ENCODE results near the gene TMEM267.
A peak's percentile ranks its signal among the peaks of the same experiment; 100 is the strongest.
"Not testable (repeated sequence)": the region's sequence is repeated elsewhere in the genome, so short reads cannot be mapped to it uniquely, and the experiment has no call there.

TMEM267 gene, protein sequence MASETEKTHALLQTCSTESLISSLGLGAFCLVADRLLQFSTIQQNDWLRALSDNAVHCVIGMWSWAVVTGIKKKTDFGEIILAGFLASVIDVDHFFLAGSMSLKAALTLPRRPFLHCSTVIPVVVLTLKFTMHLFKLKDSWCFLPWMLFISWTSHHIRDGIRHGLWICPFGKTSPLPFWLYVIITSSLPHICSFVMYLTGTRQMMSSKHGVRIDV

DNA sequence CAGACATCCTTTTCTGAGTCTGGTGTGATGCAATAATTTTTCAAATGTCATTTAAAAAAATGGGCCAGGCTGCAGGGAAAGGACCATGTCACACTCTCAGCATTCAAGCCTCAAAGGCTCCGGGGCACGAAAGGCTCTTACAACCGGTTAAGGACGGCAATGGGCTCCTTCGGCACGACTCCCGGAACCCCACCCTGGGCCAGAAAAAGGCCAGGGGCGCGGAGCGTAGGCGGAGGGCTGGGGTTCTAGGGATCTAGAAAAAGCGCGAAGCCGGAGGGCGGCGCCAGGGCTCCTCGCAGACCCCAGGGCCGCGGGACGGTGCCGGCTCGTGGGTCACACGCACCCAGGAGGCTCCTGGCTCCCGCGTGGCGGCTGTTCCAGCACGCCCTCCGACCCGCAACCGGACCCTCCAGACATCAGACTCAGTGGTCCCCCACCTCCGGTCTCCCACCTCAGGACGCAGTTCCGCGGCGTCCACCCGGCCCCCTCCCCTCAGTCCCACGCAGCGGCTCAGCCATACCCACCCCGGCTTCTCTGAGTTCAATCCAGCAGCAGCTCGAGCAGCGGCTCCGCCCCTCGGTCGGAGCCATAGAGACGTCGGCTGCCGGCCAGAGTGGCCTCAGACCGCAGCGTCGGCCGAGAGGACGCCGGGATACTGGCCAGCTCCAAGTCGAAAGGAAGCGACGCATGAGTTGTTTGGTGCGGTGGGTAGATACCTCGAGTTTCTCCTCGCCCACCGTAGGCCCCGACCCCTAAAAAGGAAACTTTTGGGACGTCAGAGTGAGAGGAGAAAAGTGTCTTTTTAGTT, at the start of gene TMEM267:
TSS of gene TMEM267 (minus strand) at position 568 of the 808 bp plus-strand sequence. CDS start 29,896 bp downstream, outside the sequence.
- FAIRE-seq: peak; percentile 89

DNA sequence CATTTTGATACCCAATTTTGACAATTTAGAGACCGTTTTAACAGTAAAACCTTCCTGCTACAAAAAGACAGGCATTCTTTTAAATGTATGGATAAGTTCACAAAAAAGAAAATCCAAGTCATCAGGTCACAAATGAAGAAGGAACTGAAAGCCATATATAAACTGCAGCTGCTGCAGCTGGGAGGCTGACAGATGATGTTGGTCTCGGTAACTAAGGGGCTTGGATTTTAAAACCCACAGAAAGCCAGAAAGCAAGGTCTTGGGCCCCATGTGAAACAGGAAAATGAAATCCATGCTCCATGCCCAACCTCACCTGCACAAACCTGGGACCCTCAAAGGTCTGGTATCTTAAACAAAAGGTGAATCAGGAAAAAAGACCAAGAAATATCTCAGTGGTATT, 47.0 kb upstream of the TMEM267 start:
- FAIRE-seq: no peak

DNA sequence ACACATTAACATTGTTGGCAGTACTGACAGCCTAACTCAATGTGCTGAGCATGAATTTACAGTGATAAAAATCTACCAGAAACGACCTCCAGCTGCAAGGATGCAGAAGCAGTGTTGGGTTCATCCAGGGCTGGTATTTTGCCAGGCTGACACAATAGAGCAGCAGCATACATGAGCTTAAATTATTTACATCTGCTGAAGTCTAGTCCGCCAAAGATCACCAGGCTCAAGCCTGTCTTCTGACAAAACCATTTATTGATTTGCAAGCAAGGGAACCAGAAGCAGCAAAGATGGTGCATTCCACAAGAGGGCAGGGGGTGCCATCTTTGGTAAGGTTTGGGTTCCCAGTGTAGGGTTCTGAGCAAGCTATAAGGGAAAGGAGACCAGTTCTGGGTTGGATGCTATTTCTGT, 40.0 kb upstream of the TMEM267 start:
- FAIRE-seq: no peak

DNA sequence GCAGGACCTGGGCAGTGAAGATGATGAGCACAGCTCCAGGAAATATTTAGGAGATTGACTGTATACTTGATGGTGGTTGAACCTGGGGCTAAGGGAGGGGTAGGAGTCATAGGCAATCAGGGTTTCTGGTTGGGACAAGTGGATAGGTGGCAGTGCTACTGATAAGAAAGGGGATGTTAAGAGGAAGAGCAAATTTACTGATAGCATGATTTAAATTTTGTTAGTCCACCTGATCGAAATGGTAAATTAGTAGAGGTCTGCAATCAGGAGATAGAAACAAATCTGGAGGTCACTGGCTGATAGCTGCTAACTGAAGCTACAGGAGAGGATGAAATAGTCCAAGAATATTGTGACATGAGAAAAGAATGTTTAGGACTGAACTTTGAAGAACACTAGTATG, 37.0 kb upstream of the TMEM267 start:
- no peak for FAIRE-seq

DNA sequence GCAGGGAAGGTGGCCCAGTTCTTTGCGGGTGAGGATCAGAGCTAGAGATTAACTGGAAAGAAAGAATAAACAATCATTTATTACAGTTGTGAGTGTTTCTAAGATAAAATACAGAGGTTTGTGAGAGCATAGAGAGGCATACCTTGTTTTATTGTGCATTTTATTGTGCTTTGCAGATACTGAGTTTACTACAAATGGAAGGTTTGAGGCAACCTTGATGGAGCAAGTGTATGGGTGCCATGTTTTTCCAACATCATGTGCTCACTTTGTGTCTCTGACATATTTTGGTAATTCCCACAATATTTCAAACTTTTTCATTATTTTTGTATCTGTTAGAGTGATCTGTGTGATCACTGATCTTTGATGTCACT, 32.0 kb upstream of the TMEM267 start:
- FAIRE-seq: no peak

DNA sequence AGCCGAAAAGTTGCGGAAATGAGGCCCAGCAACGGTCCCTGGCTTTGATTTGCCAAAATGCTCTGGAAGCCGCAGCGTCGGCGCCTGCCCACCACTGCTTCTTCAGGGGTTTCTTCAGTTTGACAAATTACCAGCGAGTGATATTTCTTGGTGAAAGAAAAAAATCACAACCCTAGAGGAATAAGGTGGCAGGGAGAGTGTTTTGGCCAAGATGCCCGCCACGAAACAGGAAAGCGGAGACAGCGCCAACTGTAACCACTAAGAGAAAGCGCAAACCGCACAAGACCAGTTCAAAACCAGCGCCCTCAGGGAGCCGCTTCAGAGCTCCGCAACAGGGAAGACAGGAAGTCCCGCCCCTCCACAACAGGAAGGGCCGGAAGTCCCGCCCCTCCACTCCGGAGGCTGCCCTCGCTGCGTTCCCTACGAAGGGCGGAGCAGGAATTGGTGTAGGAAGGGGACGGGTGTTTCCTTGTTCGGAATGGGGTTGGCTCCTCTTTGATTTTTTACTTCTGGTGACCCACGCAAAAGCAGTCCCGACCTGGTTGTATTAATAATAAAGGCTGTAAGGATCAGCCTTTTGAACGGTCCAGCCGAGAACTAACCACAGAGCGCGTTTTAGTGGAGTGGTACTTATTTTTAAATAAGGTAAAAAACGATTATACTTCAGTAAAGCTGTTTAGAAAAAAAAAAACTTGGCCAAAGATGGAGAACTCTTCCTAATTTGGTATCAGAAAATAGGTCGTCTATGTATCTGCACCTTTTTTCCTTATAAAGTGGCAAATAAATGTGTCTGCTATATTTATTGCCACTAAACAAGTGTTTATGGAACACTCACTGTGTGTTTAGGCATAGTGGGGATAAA, 31.4 kb upstream of the TMEM267 start, which contains the start of gene C5orf34:
TSS of gene C5orf34 (minus strand) at position 333 of the 862 bp plus-strand sequence. CDS start 5,809 bp downstream, outside the sequence.
- peak; percentile 86 for FAIRE-seq

DNA sequence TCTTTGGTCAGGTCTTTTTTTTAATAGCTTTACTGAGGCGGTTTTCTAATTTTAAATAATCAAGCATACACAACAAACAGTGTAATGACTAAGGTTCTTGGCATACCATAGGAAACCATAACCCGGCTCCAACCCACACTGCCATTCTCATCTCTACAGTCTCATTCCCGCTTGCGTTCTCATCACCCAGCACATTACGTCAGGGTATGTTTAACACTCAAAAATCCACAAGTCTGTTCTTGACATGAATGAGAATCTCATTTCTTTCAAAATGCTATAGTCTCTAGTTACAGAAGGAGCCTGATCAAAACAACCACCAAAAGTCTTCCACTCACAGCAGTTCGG, 30.8 kb upstream of the TMEM267 start:
- FAIRE-seq: no peak

DNA sequence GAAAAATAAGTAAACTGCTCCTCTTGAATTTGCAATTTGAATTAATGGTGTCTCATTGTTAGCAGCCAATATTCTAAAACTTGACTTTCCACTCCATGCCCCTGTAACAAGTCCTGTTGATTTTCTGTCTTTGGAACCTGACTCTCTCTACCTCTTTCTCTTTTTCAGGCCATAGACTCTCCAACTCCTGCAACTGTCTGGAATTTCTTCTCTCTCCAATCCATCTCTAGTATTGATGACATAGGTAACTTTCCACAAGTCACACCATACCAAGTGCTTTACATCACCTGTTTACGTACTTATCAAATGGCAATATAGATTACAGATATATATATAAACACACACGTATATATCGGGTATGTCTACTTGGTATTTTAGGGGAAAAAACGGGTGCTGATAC, 30.4 kb upstream of the TMEM267 start:
- FAIRE-seq: no peak

DNA sequence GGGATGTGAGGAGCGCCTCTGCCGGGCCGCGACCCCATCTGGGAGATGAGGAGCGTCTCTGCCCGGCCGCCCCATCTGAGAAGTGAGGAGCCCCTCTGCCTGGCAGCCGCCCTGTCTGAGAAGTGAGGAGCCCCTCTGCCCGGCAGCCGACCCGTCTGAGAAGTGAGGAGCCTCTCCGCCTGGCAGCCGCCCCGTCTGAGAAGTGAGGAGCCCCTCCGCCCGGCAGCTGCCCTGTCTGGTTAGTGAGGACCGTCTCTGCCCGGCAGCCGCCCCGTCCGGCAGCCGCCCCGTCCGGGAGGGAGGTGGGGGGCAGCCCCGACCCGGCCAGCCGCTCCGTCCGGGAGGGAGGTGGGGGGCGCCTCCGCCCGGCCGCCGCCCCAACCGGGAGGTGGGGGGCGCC, 27.4 kb upstream of the TMEM267 start:
- FAIRE-seq: not testable (repeated sequence)

DNA sequence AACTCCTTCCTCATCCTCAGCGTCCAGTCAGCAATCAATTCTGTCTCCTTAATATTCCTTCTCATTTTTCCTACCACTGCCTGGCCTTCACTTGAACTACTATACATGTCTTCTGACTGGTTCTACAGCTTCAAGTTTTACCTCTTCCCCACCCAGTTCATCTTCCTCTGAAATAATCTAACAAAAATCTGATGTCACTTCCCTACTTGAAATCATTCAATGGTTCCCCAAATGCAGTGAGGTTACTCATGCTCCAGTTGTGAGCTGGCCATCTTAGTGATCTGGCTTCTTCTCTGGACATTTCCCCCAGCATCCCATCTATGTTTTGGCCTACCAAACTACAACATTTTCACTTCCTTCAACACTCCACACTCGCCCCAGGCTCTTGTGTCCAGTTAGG, 14.9 kb upstream of the TMEM267 start:
- no peak for FAIRE-seq

DNA sequence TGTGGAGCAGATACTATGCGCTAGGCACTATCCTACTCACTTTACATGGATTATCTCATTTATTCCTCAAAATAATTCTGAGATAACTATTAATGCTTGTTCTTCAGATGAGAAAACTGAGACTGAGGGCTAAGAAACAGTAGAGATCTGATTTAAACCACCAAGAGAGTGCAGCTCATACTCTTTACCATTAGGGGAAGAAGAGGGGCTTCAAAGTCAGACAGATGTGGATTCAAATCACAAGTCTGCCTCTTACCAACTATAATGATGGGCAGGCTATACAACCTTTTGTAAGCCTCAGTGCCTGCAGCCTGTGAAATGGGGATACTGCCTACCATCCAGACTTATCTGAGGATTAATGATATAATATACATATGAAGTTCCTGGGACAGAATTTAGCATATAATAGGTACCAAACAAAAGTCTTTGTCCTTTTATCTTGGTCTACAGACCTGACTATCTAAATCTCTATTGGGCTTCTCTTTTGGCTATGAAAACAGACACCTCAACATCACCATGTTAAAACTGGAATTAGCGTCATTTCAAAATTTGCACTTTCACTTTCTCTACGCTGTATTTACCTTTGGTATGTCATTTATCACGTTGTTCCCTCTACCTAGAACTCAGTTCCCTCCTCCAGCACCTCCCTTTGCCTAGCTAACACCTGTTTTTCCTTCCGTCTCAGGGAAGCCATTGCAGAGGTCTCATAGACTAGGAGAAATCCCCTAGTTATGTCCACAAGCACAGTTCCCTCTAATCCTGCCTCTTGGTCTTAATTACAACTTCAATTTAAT, 13.8 kb upstream of the TMEM267 start:
- FAIRE-seq: no peak

DNA sequence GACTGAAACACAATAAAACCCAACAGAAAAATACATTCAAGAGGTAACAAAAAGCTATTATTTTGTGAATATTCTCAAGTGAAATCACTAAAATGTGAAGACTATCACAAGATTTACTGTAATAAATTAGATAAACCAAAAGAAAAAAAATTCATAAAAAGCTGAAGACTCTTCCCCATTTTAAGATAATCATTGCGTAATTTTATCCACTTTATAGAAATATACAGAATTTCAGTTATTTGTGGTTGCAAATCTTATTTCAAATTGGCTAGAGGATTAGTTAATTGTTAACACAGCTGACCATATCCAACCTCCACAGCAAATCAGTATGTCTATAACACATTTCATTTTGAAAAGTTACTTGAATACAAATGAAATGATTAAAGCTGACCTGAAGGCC, 7.7 kb upstream of the TMEM267 start:
- FAIRE-seq: no peak

DNA sequence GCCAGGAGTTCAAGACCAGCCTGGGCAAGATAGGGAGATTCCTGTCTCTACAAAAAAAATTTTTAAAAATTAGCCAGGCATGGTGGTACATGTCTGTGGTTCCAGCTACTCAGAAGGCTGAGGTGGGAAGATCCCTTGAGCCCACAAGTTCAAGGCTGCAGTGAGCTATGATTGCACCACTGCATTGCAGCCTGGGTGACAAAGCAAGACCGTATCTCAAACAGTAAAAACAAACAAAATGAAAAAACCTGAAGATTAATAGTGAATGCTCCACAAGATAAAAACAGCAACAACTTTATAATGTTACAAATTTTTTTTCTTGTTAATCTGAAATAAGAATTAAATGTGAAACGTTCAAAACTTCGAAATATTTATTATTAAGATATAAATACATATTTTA, 2.7 kb upstream of the TMEM267 start:
- FAIRE-seq: peak; percentile 46

DNA sequence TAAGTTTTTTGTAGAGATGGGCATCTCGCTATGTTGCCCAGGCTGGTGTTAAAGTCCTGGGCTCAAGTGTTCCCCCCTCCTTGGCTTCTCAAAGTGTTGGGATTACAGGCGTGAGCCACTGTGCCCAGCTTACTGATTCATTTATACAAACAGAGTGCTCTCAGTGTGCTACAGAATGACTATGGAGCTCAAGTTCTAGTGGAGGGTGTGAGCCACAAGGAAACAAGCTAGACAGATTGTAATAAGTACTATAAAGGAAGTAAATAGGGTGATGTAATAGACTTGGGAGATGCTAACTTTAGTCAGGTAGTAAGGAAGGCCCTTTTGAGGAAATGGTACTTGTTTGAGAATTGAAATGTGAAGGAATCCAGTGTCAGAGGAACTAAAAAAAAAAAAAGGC, 1.7 kb upstream of the TMEM267 start:
- FAIRE-seq: no peak

DNA sequence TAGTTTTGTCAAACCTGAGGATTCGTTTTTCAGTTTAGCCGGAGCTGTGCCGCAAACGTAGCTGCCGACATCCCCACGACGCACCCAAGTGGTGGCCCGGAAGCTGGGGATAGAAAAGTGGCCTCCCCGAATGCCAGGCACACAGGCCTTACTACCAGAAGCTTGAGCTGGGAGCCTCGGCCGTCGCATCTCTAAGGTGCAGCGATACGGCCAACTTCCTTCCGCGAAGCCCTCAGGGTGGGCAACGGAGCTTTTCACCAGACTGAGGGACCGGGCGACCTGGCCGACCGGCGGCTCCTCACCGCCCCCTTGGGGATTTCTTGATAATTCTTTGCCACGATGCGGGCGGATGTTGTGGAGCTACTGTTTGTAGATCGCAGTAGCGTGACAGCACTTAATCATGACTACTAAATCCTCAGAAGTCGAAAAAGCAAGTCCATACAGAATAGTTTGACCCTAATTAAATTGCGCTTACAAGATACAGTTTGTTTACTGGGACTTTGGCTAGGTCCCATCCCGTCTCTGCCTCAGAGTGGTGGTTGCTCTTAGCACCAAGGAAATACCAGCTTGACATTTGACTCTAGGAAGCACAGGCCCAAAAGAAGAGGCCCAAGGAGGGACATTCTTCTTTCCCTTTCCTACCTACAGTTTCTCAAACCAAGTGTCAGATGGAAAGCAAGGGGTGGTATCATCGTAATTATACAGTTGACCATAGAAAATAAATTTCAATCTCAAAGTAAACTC, 613 bp upstream of the TMEM267 start:
- FAIRE-seq: no peak

DNA sequence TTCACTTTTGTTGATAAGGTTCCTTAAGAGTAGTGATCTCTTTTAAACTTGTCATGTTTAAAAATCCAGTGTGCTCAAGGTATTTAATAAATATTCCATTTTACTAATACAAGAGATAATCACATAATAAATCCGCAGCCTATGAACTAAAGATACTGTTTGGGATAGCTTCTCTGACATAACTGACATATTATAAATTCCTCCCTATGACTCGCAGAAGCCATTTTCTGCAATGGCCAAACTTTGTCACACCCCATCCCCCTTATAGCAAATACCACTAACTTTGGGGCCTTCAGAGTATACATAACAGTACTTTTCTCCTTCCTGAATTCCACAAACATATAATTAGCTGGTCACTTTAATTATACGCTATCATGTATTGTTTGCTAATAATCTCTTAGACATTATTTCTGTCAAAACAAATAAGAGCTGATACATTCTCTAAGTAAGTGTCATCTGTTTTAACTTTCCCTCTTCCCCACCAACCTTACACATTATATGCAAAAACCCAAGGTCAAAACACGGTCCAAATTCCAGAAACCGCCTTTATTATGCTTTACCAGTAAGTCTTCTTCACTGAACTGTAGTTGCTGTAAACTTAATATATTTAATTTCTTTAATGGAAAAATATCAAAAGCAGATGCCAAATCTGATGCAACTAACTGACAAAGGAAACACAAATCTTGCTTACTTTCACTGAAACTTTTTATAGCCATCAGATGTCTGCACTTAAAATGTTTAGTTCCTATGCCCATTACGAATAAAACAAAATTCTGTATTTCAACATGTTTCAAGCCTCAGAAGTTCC, 971 bp downstream of the TMEM267 start:
- FAIRE-seq: peak; percentile 8

DNA sequence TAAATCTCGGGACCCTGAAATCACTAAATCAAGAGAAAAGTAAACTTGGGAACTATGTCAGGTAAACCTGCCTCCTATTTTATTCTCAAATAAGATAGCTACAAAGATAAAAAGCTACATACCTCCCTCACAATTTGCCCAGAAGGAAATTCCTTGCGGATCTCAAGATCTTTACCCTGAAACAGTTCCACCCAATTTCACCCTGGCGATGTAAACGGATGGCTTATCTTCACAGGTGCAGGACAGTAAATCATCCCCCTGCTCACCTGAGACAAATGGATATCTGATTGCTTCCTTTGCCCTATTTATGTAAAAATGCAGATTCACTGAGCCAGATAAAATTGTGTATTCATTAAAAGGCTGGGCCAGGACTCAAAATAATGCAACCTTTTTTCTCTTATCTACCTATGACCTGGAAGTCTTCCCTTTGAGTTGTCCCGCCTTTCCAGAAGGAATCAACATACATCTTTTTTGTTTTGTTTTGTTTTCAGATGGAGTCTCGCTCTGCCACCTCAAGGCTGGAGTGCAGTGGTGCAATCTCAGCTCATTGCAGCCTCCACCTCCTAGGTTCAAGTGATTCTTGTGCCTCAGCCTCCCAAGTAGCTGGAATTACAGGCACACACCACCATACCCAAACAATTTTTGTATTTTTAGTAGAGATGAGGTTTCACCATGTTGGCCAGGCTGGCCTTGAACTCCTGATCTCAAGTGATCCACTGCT, 13.8 kb downstream of the TMEM267 start:
- FAIRE-seq: no peak

DNA sequence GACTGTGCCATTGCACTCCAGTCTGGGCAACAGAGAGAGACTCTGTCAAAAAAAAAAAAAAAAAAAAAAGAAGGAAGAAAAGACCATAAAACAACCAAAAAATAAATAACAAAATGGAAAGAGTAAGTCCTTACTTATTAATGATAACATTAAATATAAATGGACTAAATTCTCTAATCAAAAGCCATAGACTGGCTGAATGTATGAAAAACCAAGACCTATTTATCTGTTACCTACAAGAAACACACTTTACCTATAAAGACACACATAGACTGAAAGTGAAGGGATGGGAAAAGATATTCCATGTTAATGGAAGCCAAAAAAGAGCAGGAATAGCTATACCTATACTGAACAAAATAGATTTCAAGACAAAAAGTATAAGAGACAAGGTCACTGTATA, 16.6 kb downstream of the TMEM267 start:
- FAIRE-seq: no peak

DNA sequence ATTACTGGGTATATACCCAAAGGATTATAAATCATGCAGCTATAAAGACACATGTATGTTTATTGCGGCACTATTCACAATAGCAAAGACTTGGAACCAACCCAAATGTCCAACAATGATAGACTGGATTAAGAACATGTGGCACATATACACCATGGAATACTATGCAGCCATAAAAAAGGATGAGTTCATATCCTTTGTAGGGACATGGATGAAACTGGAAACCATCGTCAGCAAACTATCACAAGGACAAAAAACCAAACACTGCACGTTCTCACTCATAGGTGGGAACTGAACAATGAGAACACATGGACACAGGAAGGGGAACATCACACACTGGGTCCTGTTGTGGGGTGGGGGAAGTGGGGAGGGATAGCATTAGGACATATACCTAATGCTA, 18.2 kb downstream of the TMEM267 start:
- FAIRE-seq: not testable (repeated sequence)

DNA sequence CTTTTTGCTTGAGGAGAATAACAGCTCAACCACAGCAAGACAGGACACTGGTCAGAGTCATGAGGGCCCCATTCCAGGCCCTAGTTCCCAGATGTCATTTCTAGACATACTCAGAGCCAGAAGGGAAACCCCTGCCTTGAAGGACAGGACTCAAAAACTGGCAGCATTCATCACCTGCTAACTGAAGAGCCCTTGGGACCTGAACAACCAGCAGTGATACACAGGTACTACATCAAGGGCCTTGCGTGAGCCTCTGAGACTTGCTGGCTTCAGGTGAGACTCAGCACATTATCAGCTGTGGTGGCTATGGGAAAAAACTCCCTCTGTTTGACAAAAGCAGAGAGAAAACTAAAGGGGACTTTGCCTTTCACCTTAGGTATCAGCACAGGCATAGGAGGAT, 22.6 kb downstream of the TMEM267 start:
- FAIRE-seq: no peak
